Kidney glomerular epithelial cell (primary cell): Measurements from ENCODE around the gene CFAP298.
A peak's percentile ranks its signal among the peaks of the same experiment; 100 is the strongest.

Experiments used
- DNase-seq: peaks from one replicate; lab custom pipeline; 2025; lab: John Stamatoyannopoulos, UW

Gene CFAP298

DNA sequence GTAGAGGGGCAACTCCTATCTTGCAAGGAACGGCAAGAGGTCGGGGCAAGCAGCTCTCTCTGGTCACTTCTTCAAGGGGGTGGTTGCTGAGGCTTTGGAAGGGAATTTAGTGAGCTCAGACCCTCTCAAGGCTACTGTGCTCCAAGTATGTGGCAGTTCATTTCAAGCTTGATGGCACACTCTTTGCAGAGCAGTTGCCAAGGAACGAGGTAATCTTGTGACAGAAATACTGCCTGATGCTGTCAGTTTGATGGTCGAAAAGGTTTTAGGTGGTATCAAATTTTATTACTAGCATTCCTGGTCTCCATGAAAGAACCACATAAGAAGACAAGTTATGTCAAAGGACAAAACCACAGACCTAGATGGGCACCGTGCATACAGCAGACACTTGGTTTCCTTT is 13.1 kb downstream of the CFAP298 start:
- DNase-seq = peak; percentile 18

DNA sequence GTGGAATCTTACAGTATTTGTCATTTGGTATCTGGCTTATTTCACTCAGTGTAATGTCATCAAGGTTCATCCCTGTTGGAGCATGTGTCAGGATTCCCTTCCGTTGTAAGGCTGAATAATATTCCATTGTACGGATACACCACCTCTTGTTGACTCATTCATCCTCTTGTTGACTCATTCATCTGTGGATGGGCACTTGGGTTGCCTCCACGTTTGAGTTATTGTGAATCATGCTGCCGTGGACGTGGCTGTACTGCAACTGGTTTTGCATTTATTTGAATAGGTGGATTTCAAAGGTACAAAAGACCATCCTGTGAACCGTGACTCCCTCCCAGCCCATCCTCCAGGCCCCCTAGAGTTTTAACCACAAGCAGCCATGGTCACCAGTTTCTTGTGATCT is 15.0 kb downstream of the CFAP298 start:
- peak; percentile 79 for DNase-seq

DNA sequence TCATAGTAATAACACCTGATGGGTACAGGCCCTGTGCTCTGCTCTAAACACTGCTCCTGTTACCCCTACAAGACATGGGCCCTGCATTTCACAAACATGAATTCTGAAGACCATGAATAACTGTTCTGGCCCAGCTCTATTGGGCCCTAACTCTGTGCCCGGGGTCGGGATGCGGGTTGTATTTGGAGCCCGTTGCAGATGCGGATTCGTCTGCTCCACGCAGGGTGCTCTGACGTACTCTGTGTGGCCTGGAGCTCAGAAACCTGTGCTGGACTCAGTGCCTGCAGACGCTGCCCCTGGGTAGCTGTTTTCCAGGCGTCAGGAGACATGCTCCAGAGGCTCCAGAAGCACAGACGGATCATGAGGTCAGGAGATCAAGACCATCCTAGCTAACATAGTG is 16.7 kb downstream of the CFAP298 start:
- DNase-seq = no peak

DNA sequence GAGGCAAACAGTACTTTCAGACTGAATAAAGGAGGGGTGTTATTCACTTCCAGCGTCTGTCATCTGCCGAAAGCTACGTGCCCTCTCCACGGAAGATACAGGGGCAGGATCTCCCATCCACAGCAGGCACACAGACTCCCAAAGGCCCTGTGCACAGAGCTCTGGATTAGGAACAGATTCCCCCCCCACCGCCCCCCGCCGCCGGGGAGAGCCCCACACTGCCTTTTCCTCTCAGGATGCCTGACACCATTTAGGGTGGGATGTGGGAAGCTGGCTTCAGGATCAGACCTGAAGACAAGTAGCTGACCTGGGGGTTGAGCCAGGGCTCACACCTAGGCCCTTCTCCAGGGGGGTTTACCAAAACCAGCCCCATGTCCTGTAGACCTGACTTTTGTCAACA is 18.5 kb downstream of the CFAP298 start:
- DNase-seq = no peak

DNA sequence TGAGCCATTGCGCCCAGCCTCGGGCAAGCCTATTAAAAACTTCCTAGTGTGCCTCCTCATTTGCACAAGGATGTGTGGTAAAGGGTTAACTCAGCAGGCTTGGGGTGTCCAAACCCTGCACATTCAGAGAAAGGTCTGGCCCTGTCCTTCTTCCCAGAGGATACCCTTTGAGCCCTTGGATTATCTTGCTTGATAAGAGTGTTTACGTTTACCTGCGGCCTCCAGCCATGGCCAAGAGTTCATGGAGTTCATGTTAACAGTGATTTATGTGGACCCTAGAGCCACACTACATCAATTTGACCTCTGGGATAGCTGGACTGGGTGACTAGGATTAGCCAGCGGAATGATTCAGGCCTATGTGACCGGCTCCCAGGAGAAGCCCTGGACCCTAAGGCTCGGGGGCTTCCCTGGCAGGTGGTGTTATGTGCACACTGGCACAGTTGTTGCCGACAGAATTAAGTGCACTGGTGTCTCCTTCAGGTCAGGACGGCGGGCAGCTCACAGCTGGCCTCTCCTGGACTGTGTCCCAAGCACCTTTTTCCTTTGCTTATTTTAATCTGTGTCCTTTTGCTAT is 19.2 kb downstream of the CFAP298 start:
- DNase-seq = no peak

DNA sequence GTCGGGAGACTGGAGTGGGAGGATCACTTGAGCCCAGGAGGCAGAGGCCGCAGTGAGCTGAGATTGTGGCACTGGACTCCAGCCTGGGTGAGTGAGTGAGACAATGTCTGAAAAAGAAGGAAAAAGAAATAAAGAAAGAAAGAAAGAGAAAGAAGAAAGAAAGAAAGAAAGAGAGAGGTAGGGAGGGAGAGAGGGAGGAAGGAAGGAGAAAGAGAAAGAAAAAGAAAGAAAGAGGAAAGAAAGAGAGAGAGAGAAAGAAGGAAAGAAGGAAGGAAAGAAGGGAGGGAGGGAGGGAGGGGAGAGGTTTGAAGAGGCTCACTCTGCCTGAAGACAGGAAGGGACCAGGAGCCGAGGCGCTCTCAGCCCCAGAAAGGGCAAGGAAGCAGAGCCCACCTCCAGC is 22.0 kb downstream of the CFAP298 start:
- no peak for DNase-seq

DNA sequence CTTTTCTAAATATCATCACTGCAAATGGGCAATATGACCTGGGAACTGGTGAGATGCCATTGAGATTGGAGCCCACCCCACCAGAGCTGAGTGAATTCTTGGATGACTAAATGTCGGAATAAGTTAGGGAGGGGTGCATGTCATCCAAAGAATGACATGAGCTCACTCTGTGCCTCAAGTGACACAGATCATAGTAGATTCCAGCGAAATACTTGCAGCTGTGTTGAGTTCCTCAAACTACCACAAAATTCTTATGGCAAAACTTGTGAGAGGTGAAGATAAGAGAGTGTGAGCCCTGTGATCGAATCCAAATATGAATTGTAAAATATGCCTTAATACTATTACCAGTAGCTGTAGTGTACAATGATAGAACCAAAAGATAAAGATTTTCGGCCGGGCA is 24.5 kb downstream of the CFAP298 start:
- no peak for DNase-seq

DNA sequence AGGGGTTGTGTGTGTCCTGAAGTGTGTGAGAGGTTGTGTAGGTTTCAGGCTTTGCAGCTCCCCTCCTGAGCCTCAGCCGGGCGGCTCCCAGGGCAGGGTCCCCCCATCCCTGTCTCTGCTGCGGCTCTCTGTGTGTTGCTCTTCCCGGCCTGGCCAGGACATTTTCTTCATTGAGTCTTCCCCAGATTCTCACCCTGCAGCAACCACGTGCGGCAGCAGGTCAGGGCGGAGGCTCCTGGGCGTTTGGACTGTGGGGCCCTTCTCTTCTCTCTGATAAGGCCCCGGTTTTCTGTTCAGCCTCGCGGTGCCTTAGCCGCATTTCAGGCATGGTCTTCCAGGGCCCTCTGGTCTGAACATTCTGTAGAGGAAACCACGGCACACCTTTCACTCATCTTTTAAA is 25.1 kb downstream of the CFAP298 start:
- DNase-seq = no peak

DNA sequence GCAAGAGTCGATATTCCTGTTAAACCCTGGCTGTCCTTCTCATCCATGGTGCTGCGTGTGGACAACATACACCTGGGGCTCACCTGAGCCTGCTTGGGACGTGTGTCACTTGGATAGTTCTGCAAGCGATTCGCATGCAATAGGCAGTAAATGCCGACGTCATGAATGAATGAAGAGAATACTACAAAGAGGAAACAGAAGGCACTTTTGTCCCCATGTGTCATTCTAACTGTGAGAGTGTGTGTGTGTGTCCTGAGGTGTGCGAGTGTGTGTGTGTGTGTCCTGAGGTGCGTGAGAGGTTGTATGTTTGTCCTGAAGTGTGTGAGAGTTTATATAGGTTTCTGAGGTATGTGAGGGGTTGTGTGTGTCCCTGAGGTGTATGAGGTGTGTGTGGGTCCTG is 26.2 kb downstream of the CFAP298 start:
- no peak for DNase-seq

DNA sequence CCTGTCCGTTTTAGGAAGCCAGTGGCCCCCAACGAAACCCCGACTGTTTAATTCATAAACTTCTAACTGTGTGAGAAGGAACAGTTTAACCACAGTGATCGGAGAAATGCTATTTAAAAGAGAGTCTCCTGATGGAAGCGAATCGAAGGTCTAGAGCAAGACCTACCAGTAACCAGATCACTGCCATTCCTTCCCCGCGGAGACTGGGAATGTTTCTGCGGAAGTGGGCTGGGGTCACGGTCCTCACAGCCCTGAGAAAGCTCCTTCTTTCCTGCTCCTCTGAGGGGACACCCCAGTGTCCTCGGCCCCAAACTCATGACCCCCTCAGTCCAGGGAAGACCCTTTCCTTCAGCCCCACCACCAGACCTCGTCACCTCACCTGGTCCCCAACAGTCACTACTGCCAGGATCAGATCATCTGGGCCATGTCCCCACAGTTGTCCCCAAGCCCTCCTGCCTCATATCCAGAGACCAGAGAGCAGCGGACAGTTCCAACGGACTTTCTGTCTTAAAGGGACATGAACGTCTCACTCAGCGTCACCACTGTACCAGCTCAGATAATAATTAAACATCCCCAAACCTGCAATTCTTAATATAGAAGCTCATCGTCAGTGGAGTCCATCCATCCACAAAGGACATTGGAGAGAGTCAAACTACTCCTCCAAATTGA is 27.0 kb downstream of the CFAP298 start, which contains the start of gene TCP10L:
TSS of gene TCP10L (minus strand) at position 482 of the 669 bp plus-strand sequence. CDS start 1,219 bp downstream, outside the sequence.
- no peak for DNase-seq

DNA sequence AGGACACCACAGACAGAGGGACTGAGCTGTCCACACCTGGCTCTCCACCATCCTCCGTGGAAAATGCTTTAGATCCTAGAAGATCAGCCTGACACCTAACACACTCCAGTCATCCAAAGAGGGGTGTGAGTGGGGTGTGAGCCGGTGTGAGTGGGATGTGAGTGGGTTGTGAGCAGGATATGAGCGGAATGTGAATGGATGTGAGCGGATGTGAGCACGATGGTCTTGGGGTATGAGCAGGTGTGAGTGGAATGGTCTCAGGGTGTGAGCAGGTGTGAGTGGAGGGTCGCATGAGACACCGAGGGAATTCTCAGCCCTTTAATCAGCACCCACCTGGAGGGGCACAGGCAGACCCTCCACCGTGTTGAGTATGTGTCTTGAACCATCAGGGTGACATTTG is 27.7 kb downstream of the CFAP298 start:
- DNase-seq = no peak

DNA sequence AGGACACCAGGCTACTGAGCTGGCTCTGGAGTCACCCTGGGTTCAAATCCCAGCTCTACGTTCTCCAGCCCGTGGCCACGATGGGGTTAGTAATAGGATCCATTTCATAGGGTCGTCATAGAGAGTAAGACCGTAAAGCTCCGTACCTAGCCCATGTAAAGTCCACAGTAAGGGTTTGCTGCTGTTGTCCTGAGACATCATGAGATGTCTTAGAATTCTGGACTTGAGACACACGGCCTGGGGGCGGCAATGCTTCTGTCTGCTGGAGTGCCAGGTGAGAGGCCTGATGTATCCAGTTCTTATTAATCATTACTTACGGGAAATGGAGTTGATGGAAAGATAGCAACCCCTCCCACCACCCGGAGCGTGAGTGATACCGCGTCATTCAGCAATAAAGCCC is 30.4 kb downstream of the CFAP298 start:
- DNase-seq = no peak

DNA sequence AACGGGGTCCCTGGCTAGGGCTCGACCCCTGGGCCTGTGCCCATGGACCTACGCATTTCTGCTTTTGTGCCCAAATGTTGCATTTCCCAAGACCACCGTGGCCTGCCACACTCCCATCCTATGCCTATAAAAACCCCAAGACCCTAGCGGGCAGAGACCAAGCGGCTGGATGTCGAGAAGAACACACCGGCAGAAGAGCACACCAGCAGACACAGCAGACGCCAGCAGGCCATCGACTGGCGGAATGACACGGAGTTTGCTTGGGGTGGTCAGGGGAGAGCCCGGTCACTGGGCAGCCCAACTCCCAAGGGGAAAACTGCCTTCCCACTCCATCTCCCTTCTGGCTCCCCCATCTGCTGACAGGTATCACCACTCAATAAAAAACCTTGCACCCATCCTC is 31.2 kb downstream of the CFAP298 start:
- DNase-seq = no peak

DNA sequence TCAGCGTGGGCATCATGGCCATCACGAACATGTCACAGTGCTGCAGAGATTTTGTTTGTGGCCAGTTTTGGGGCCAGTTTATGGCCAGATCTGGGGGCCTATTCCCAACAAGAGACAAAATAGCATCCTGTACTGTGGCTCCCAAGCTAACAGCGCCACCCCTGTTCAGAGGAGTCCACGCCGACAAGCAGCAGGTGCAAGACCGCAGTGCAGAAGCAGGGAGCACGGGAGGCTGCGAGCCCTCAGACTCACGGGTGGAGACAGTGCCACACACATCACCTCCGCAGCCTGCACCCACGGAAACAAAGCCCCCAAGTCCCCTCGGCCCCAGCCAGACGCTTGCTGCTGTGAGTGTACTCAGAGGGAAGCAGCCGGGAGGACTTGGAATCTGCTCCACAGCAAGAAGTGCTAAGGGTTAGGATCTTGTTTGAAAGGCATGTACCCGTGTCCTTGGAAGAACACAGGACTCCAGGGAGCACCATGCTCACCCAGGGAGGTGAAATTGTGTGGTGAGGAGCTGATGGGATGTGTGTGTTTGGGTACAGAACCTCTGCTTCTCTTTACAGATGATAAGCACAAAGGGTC is 34.0 kb downstream of the CFAP298 start:
- no peak for DNase-seq

DNA sequence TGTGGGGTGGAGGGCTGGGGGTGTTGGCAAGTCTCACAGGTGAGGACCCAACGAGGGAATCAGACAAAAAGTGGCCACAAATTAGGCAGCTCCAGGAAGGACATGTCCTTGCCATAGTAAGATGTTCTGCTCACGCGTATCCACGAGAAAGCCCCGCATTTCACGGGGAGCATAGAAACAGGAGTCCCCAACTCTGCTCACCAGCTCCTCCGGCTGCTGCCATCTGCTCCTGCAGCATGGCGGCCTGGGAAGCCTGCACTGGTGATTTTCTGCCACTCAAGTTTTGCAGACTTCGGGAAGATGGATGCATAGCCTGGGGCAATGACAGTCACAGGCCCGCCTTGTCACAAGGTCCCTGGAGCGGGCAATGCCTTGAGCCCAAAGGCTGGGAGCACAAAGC is 36.2 kb downstream of the CFAP298 start:
- DNase-seq = no peak

DNA sequence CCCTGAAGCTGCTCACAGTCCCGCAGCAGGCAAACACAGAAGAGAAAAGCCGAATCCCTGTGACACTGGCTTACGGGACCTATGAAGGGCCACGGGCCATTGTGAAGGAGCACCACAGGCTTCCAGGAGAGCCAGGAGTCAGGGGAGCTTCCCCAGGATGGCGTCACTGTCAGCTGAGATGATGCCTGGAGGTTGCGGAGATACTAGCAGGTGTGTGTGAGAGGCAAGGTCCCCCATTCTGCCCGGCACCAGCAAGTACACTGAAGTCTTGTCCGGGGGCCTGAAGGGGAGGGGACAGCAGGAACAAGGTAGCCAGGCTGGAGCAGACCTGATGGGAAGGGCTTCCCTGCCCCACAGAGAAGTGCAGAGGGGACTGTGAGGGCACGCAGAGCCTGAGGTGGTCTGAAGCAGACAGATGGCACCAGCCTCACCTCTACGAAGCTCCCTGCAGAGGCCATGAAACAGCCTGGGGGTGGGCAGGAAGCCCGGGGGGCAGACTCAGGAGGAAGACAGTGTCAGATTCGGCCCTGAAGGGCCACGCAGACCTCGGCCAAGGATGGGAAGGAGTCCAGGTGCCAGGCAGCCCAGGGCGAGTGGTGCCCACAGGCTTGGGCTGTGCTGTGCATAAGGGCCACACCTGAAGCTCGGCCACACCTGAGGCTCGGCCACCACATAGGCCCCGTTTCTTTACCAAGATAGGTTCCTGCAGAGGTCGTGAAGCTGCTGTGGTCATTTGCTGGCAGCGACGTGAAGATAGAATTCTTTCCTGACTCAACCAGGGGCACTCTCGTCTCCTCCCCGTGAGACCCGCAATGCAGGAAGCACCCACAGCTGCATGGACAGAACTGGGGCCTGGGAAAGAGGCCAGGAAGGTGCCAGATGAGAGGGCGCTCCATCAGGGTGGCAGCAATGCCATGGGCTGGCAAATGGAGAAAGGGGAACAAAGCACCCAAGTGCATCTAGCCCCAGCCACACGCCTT is 36.9 kb downstream of the CFAP298 start:
- DNase-seq = no peak

DNA sequence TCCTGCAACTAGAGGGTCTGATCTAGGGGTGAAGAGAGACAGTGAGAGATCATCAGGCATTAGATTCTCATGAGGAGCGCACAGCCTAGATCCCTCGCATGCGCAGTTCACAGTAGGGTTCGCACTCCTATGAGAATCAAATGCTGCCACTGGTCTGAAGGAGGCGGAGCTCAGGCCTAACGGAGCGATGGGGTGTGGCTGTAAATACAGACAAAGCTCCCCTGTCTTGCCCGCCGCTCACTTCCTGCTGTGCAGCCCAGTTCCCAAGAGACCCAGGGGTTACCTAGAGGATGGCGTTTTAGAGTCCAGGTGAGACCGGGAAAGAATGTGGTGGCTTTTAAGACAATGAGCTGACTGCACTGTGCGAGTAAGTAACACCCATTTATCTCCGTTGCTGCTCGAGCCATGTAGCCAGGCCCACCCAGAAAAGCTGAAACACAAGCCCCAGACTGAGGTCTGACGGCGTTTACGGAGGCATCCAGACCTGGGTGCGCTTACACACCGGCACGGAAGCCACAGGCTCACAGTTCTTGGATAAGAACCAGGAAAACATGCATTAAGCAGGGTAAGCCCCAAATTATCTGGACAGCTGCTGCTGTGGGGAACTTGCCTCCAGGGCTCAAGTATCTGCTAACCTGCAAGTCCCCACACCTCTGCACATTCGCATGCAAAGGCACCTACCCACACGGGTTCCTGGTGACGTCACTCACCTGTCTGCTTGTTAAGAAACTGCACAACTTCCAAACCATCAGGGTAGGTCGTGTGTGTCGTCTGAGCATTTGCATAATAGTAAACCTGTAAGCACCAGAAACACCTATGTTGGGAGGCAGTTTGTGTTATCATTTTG is 39.4 kb downstream of the CFAP298 start:
- DNase-seq = no peak

DNA sequence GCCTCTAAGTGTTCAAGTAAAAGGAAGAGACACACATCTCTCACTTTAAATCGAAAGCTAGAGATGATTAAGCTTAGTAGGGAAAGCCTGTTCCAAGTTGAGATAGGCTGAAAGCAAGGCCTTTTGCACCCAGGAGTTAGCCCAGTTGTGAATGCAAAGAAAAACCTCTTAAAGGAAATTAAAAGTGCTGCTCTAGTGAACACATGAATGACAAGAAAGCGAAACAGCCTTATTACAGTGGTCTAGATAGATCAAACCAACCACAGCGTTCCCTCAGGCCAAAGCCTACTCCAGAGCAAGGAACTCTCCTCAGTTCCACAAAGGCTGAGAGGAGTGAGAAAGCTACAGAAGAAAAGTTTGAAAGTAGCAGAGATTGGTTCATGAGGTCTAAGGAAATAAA is 41.7 kb downstream of the CFAP298 start:
- DNase-seq = no peak

DNA sequence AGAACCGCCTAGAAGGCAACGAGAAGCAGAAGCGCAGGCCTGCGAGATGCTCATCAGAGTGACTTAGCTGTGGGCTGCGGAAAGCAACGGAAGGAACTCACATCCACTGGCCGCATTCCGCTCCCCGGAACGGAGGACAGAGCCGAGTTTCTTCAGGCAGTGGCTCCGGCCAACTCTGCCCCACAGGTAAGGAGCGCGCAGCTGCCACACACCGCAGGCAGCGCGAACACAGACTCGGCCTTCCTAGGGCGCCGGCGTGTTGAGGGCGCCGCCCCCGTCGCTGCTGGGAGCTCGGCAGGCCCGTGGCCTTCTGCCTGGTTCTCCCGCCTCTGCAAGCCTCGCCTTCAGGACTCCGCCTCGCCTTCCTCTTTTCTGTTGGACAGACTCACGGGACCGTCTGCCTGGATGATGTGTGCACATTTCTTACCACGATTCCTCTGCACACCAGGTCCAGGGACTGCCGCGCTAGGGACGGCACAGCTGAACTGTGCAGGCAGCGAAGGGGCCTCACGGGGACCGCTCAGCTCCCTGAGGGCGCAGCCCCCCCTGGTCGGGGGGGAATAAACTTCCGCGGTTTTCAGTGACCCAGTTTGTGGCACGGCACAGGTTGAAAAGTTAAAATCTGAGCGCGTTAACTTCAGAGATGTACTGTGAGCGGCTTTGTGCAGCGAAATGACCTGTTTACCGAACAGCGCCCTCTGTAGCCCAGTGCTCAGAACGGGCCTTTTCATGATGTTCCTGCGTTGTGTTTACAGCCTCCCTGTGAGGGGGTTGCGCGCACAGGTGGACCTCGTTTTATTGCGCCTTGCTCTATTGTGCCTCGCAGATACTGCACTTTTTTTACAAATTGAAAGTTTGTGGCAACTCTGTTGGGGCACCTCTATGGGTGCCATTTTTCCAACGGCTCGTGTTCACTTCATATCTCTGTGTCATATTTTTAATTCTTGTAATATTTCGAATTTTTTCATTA is 42.6 kb downstream of the CFAP298 start:
- DNase-seq = peak; percentile 62

DNA sequence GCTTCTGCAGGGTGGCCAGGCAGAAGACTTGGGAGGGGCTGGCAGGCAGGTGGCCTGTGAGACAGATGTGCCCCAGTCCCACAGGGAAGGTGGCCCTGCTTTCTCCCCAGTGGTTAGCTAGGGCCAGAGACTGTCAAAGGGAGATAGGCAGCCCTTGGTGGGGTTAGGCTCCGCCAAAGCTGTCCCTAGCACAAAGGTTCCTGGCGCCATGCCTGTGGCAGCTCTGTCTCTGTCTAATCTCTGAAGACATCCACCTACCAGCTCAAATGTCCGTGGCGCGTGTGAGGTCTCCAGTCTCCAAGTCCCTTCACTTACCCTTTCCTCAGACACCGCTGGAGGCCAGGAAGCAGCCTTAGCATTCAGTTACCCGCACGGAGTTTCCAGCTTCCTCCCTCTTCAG is 44.6 kb downstream of the CFAP298 start:
- DNase-seq = no peak
